PC-9 (cell line): ENCODE data around the gene MYPN. TPM values are rescaled to one million over a fixed set of nuclear protein-coding genes. Genes with fewer than 3 reads are reported as not detected.

Experiments
- BruUV-seq: library from RNA; stranded (reverse); fragments of 400-500 nt; replicated peaks from 2 replicates; lab custom pipeline; 2021; lab: Mats Ljungman, UMichigan
- CTCF ChIA-PET: fragments of 300-600 bp; sonication (Branson Sonifier 250); formaldehyde crosslinking; loops from one replicate; lab custom pipeline; 2022; ENCODE audit warnings: antibody characterized with exemption; lab: Charles Lee
- POLR2A ChIA-PET: fragments of 300-600 bp; sonication (Branson Sonifier 250); formaldehyde crosslinking; loops from one replicate; lab custom pipeline; 2022; ENCODE audit warnings: antibody characterized with exemption; ENCODE audit not compliant: unreplicated experiment; lab: Charles Lee
- DNase-seq, 2 experiments: peaks; one replicate each; pipeline versions ENCODE4 v3.0.0 to v3.0.0-alpha.2; 2015 to 2022; ENCODE audit warnings: mixed read lengths in 1 of 2
- H2AFZ ChIP-seq: fragments of 200-600 bp; sonication (generic); 2 replicates; pipeline ENCODE4 v1.8.1; 2017; ENCODE audit warnings: antibody characterized with exemption
- H3F3A ChIP-seq: fragments of 200-600 bp; sonication (generic); 2 replicates; pipeline ENCODE4 v1.8.1; 2017; ENCODE audit warnings: antibody characterized with exemption, mild to moderate bottlenecking, low read depth; ENCODE audit not compliant: insufficient read depth
- H3K27ac ChIP-seq: fragments of 200-600 bp; sonication (generic); 2 replicates; pipeline ENCODE4 v1.6.1; 2016; ENCODE audit warnings: mixed run types
- H3K27me3 ChIP-seq: fragments of 200-600 bp; sonication (generic); 2 replicates; pipeline ENCODE4 v1.6.1; 2016; ENCODE audit warnings: low read depth, mixed run types; ENCODE audit not compliant: insufficient read depth
- H3K36me3 ChIP-seq: fragments of 200-600 bp; sonication (generic); 2 replicates; pipeline ENCODE4 v1.6.1; 2016; ENCODE audit warnings: low read depth, mixed run types
- H3K4me1 ChIP-seq: fragments of 200-600 bp; sonication (generic); replicated peaks from 2 replicates; pipeline ENCODE4 v1.6.1; 2016; ENCODE audit warnings: mixed run types; ENCODE audit not compliant: insufficient read depth
- H3K4me2 ChIP-seq: fragments of 200-600 bp; sonication (generic); 2 replicates; pipeline ENCODE4 v1.6.1; 2017; ENCODE audit warnings: mixed run types
- H3K4me3 ChIP-seq: fragments of 200-600 bp; sonication (generic); 2 replicates; pipeline ENCODE4 v1.6.1; 2016; ENCODE audit warnings: mixed run types
- H3K79me2 ChIP-seq: fragments of 200-600 bp; sonication (generic); 2 replicates; pipeline ENCODE4 v1.6.1; 2017; ENCODE audit warnings: low read depth, mixed run types
- H3K9me2 ChIP-seq: fragments of 200-600 bp; sonication (generic); 2 replicates; pipeline ENCODE4 v1.8.1; 2017; ENCODE audit warnings: mild to moderate bottlenecking; ENCODE audit not compliant: insufficient read depth
- H3K9me3 ChIP-seq: fragments of 200-600 bp; sonication (generic); 2 replicates; pipeline ENCODE4 v1.8.1; 2016; ENCODE audit warnings: low read depth; ENCODE audit not compliant: insufficient read depth
- H4K20me1 ChIP-seq: fragments of 200-600 bp; sonication (generic); 2 replicates; pipeline ENCODE4 v1.8.1; 2017; ENCODE audit not compliant: insufficient read depth
- EZH2 ChIP-seq: fragments of 200-600 bp; sonication (generic); IDR thresholded peaks from 2 replicates; pipeline ENCODE4 v1.8.0; 2017; ENCODE audit warnings: antibody characterized with exemption, low read depth
- intact Hi-C: fragments of 100-400 bp; cut with micrococcal nuclease; formaldehyde crosslinking; loops from one replicate; pipeline ENCODE4 v1.10.0; 2022; ENCODE audit not compliant: unreplicated experiment
- total RNA-seq: library from RNA; stranded (reverse); gene quantifications from 2 replicates; pipeline ENCODE4 v1.2.3, GENCODE V29; 2021
- TF ChIP-seq, protein P1 (sequence below): fragments of 200-600 bp; sonication (generic); conservative IDR thresholded peaks from 2 replicates; pipeline ENCODE4 v1.6.1; 2017; ENCODE audit warnings: mixed run types, antibody characterized with exemption, mild to moderate bottlenecking, moderate library complexity

Gene MYPN
- total RNA-seq, 1 experiment from 2014 or later: 3.9 TPM

DNA sequence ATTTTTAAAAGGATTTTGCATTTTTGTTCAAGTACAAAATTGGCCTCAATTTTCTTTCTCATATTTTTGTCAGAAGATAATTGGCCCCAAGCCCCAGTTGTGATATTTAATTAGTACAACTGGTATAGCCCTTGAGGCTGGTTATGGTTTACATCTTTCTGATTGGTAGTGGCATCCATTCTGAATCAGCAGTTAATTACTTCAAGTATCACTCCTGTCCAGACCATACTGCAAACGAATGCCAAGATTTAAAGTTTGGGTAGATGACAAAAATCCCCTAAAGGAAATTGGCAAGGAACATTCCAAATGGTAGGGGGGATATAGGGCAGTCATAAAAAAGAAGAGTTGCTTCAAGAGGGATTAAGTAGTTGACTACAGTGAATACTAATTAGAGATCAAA, 23.1 kb downstream of the MYPN start:
- TF ChIP-seq, protein P1, sequence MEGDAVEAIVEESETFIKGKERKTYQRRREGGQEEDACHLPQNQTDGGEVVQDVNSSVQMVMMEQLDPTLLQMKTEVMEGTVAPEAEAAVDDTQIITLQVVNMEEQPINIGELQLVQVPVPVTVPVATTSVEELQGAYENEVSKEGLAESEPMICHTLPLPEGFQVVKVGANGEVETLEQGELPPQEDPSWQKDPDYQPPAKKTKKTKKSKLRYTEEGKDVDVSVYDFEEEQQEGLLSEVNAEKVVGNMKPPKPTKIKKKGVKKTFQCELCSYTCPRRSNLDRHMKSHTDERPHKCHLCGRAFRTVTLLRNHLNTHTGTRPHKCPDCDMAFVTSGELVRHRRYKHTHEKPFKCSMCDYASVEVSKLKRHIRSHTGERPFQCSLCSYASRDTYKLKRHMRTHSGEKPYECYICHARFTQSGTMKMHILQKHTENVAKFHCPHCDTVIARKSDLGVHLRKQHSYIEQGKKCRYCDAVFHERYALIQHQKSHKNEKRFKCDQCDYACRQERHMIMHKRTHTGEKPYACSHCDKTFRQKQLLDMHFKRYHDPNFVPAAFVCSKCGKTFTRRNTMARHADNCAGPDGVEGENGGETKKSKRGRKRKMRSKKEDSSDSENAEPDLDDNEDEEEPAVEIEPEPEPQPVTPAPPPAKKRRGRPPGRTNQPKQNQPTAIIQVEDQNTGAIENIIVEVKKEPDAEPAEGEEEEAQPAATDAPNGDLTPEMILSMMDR: no peak
- TF ChIP-seq EZH2: no peak
- CTCF ChIA-PET: no interaction called here
- BruUV-seq: no TSS peak
- Histone ChIP-seq H3K4me3 (no peak overlapping the region), H3K27ac (no peak overlapping the region), H3K9me2 (no peaks in the 10 kb centered on the region), H3K79me2 (no peaks in the 10 kb centered on the region), H3K4me2 (no peak overlapping the region), H3K27me3 (no peaks in the 10 kb centered on the region), H3K9me3 (peaks cover 12% of the 10 kb centered on the region), H2AFZ (no peak overlapping the region), H4K20me1 (no peaks in the 10 kb centered on the region), H3K4me1 (peaks cover 44% of the 10 kb centered on the region), H3K36me3 (no peaks in the 10 kb centered on the region), H3F3A (peaks cover 37% of the 10 kb centered on the region)
- POLR2A ChIA-PET: no interaction called here
- intact Hi-C loops: no loop called here
- no peak for DNase-seq

DNA sequence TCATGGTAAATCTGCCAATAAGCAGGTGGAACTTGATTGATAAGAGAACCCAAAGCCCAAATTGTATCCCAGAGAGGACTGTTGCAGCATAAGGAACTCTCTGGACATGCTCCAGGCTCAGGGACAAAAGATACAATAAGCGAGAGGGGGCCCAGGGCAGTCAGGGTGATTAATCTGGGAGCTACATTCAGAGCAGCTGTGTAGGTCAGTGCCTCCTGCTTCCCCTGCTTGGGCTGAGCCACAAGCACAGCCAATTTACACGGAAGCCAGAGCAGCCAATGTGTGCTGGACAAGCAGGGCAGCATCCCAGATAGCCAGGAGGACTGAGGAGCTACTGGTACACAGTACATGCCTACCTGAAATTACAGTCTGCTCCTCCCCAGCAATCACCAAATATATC, 24.2 kb downstream of the MYPN start:
- intact Hi-C loops: no loop called here
- H3K9me3 ChIP-seq: peaks cover 12% of the 10 kb centered on the region
- DNase-seq: no peak
- ChIA-PET CTCF (no interaction called here), POLR2A (no interaction called here)
- TF ChIP-seq, protein P1: no peak
- no peak for TF ChIP-seq EZH2
- H3K79me2 ChIP-seq: no peaks in the 10 kb centered on the region
- peaks cover 55% of the 10 kb centered on the region for H3K4me1 ChIP-seq
- no peak overlapping the region for H3K4me3 ChIP-seq
- no peaks in the 10 kb centered on the region for H3K36me3 ChIP-seq
- H3F3A ChIP-seq: peaks cover 48% of the 10 kb centered on the region
- no peak overlapping the region for H2AFZ ChIP-seq
- H3K9me2 ChIP-seq: no peaks in the 10 kb centered on the region
- H4K20me1 ChIP-seq: no peaks in the 10 kb centered on the region
- no TSS peak for BruUV-seq
- 0 out of 2 replicates have a peak overlapping the region, but pooled peaks have one; percentile 12 for H3K27ac ChIP-seq
- H3K4me2 ChIP-seq: no peak overlapping the region
- no peaks in the 10 kb centered on the region for H3K27me3 ChIP-seq

DNA sequence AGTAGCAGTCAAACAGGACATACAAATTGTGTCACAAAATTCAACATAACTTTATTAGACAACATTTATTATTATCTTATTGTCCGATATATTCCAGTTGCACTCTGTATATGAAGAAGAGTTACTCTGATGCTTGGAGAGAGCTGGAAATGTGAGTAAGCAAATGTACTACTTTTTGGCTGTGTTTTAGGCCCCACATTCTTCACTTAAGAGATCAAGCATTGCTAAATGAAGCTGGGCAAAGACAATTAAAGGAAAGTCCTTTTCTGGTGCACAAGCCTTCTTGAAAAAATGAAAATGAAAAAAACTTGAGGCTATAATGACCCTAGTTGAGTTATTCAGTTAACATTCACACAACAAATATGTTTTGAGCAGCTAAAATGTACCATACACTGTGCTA, 26.1 kb downstream of the MYPN start:
- no peaks in the 10 kb centered on the region for H3K79me2 ChIP-seq
- intact Hi-C loops: no loop called here
- no peak for TF ChIP-seq EZH2
- TF ChIP-seq, protein P1: no peak
- peak overlapping the region; percentile 70 for H3K4me2 ChIP-seq
- H3K9me3 ChIP-seq: peaks cover 12% of the 10 kb centered on the region
- ChIA-PET CTCF (no interaction called here), POLR2A (interaction anchor here (0.8 to 1.2 kb wide), 2 partner anchors 38 to 47 kb away, joined by 3 to 6 read pairs; no protein-coding TSS in a partner anchor)
- no peaks in the 10 kb centered on the region for H3K9me2 ChIP-seq
- H3F3A ChIP-seq: peaks cover 42% of the 10 kb centered on the region
- H3K27ac ChIP-seq: peak overlapping the region; percentile 90
- H3K4me3 ChIP-seq: peak overlapping the region; percentile 33; the same call in 1 of the 2 replicates
- peaks cover 64% of the 10 kb centered on the region for H3K4me1 ChIP-seq
- no peak for DNase-seq
- H2AFZ ChIP-seq: no peak overlapping the region
- H3K27me3 ChIP-seq: no peaks in the 10 kb centered on the region
- H4K20me1 ChIP-seq: no peaks in the 10 kb centered on the region
- no TSS peak for BruUV-seq
- H3K36me3 ChIP-seq: no peaks in the 10 kb centered on the region
